Smooth muscle cell of the brain vasculature (primary cell): ENCODE data around the gene LNX2.

ENCODE experiments used
- DNase-seq: peaks from one replicate; pipeline ENCODE4 v3.0.0-alpha.2; 2012; ENCODE audit warnings: low read depth, low spot score

LNX2 gene

DNA sequence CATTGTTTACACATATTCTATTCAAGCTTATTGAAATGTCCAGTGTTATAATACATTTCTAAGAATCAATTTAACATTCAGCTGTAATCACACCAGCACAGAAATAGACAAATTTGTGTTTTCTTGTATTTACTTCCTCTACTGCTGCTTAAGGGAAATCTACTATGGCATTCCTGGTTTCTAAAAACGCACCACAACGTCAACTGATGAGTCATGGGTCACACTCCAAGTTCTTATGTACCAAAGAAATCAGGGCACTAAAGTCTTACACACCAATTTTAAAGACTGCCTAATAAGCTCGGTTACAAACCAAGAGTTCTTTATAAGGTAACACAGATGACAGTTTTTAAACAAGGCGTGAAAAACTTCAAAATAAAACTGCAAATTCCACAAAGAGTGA is 13.2 kb downstream of the LNX2 start:
- no peak for DNase-seq

DNA sequence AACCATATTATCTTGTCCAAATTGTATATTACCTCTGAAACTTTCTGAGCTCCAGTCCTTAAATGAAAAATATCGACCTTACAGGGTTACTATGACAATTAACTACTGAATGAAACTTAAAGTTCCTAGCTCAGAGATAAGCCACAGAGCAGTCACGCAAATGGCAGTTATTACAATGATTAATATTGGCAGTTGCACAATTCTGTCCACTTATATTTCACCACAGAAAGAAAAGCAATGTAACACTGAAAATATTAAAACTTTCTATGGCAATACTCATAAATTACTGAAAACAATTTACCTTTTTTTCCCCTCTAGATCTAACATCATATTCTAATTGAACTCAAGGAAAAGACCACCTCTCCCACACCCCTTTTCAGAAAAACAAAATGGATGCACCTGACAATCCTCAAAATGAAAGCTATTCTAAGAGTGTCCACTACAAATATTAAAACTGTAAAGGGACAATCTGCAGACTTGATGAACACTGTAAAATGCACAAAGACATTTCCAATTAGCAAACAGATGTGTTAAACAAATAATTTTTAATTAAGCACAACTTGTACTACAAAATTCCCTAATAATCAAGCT is 14.6 kb downstream of the LNX2 start:
- no peak for DNase-seq

DNA sequence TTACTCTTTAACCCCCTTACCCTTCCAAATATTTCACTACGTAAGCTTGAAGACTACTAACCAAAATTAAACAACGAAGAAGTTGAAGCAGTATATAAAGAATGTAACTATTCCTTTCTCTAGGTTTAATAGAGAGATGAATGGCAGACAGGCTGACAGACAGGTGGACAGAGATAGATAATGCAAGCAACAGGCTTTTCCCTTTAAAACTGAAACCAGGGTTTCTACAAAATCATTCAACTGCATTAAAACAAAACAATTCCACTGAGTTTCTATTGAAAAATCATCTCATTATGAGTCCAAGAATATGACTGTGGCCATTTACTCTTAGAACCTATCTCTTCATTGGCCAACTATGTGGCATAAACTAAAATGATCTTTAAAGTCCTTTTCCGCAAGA is 15.2 kb downstream of the LNX2 start:
- DNase-seq: no peak

DNA sequence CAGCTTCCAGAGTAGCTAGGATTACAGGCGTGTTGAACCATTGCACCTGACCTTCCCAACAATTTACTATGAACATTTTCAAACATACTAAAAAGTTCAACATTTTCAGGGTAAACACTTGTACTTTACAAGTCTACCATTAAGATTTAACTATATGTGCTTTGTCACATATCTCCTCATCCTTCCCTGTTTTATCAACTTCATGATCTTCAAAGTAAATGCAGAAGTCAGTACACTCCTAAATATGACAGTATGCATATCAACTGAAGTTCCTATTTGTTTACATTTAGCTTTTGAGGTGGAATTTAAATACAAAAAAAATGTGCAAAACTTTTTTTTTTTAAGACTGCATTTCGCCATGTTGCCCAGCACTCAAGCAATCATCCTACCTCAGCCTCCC is 18.5 kb downstream of the LNX2 start:
- DNase-seq: no peak

DNA sequence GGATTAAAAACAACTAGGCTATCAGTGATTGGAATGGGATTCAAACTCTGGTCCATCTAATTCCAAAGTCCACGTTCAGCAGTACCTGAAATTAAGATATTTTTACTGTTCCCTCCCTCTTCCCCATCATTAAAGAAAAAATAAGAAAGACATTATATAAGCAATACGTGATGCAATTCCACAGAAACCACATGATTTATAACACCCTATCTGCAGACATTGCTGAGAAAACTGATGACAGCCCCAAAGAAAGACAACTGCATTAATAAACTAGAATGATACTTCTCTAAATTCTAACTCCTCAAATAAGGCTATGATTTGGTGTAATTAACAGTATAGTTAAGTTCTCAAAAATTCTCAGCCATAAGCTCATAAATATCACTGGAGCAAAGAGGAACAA is 19.1 kb downstream of the LNX2 start:
- no peak for DNase-seq

DNA sequence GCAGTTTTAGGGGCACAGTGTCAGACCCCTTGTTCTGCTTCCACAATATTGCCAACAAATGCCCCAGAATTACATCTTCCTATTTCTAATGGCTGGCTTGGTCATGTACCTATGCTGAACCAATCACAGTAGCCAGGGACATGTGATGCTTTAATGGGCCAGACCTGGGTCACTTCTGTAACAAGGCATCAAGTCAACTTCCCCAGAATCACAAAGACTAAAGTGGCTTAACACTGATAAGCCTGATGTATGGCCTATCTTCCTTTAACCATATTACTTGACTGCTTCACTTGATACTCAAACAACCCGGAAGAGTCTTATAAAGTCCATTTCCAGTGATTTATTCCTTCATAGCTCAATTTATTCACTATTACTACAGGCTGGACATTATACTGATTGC is 19.6 kb downstream of the LNX2 start:
- no peak for DNase-seq

DNA sequence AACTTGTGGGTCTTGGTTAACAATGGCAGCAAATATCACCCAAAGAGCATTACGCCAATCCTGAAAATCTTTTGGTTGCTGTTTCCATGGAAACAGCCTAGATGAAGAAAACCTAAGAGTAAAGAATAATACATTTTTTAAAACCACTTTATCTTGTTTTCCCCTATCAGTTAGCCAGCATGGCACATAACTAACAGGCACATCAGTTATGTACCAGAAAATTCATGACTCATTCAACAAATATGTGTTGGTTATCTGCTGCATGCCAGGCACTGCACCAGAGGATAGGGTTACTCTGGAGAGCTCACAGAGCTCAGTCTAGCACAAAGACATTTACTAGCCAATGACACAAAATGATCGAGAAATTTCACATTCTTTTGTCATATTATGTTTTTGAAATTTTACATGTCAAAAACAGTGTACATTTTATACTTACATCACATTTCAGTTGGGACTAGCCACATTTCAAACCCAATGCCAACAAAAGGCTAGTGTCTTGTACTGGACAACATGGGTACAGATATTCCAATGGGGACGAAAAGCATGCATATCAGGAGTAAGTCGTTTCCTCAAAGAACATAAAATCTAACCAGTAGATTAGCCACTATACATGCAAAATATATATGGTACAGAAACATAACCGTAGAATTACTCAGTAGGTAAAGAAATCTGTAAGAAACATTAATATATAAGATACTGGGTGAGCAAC is 20.3 kb downstream of the LNX2 start:
- DNase-seq: no peak

DNA sequence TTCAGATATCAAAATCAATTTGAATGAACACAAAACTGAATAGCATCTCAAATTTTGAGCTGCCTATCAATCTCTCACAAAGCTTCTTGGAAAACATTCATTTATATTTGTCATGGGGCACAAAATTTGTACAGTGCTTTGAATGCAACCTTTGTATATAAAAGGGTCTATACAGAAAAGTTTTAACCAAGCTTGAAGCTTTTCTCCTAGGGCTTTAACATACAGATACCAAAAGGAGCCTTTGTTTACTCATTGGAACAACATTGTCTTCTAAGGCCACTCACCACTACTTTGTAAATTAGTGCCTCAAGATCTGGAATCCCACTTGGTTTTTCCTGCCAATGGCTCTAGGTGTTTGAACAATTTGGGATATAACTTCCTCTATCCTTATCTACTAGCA is 21.2 kb downstream of the LNX2 start:
- DNase-seq: no peak

DNA sequence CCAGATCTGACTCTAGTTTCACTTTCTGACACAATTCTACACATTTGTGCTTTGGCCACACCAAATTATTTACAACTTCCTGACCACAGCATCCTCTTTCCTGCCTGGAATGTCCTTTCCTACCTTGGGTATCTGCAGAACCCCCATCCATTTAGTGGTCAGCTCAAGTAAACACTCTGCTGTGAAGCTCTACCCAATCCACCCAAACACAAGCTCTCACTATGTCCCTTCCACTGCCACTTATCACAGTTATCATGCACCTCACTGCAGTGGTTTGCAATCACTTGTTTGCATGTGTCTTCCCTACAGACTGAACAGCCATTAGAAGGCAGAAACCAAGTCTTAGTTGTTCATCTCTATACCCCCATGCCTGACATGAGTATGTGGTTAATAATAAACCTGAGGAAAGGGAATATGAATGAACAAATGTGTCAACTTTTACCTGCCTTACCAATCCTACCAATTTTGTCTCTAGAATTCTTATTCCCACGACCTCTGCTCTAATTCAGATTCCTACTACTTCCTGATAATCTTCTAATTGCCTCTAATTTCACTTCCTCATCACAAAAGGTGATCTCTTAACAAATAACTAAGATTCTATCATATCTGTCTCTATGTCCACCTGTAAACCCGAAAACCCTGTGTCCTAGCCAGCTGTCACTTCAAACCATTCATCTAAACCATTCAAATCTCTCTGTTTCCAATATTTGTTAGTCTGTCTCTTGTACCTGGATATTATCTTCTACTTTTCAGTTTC is 25.1 kb downstream of the LNX2 start:
- no peak for DNase-seq

DNA sequence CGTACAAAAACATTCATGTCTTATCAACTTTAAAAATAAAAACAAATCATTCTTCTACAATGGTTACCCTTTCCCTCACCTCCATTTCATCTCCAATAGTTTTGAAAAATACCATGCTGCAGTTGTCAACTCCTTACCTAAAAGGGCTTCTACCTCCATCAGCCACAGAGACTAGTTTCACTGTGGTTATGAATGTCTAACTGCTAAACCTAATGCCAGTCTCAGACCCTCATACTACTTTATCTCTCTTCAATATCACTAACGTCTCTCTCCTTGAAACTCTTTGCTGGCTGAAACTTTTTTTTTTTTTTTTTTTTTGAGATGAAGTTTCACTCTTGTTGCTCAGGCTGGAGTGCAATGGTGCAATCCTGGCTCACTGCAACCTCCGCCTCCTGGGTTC is 27.1 kb downstream of the LNX2 start:
- no peak for DNase-seq

DNA sequence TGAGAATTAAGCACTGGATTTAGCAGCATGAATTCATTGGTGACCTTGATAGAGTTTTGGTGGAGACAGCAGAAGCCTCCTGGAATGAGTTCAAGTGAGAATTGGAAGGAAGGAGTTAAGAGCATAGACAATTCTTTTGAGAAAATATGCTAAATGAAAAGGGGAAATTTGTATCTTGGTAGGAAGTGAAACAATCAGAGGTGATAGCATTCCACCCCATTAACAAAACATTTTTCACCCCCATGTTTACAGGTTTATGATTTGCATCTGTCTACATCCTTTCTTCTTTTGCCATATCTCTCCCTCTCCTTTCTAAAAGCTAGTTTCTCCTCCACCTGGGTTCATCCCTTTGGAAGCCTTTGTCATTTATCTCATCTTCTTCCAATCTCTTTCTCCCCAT is 27.5 kb downstream of the LNX2 start:
- no peak for DNase-seq

DNA sequence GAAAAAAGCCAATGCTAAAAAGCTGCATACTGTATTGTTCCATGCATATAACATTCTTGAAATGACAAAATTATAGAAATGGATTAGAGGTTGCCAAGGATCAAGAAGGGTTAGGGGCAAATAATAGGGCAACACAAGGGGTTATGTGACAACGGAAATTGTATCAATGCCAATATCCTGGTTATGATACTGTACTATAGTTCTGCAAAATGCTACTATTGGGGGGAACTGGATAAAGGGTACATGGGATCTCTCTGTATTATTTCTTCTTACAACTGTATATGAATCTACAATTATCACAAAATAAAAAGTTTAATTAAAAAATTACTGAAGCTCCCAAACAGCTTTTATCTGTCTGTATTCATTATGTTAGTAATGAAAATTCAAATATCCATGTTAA is 31.9 kb downstream of the LNX2 start:
- DNase-seq: no peak

DNA sequence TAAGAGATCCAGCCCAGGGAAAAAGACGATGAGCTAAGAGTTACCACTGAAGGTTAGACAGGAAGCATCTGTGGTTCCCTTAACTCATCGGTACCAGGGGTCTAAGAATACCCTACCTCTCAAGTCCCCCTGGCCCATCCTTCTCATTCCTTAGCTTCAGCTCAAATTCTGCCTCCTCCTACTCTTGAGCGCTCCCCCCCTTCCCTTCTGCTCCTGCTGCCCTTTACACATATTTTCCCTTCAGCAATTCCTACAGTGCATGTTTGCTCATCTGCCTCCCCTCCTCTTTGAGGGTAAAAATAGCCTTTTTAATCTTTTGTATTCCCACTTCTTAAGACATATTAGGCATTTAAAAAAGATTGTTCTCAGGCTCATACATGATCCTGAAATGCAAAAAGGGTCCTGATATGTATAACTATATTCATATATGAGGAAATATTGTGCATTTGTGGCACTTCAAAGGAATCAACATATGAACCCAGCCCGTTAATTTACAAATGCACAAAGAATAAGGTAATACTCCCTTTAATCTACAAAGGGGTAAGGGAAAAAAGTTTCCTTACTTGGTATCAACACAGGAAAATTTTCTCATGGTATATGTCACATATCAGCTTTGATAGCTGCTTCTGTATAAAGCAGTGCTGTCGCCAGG is 33.1 kb downstream of the LNX2 start:
- no peak for DNase-seq

DNA sequence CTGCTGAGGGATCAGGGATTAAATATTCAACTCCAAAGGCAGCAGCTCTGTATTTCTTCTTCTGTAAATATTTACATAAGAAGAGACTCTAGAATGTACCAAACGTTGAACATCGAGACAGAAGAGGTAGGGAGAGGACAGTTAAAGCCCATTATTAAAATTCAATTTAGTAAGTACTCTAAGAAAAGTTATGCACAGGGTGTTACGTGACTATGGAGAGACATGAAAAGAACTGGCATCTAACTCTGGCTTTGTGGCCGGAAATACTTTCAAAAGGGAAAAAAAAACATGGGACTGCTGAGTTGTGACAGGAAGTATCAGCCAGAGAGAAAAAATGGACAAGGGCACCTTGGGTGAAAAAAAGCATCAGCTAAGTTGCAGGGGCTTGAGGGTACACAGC is 36.7 kb downstream of the LNX2 start:
- DNase-seq: no peak

DNA sequence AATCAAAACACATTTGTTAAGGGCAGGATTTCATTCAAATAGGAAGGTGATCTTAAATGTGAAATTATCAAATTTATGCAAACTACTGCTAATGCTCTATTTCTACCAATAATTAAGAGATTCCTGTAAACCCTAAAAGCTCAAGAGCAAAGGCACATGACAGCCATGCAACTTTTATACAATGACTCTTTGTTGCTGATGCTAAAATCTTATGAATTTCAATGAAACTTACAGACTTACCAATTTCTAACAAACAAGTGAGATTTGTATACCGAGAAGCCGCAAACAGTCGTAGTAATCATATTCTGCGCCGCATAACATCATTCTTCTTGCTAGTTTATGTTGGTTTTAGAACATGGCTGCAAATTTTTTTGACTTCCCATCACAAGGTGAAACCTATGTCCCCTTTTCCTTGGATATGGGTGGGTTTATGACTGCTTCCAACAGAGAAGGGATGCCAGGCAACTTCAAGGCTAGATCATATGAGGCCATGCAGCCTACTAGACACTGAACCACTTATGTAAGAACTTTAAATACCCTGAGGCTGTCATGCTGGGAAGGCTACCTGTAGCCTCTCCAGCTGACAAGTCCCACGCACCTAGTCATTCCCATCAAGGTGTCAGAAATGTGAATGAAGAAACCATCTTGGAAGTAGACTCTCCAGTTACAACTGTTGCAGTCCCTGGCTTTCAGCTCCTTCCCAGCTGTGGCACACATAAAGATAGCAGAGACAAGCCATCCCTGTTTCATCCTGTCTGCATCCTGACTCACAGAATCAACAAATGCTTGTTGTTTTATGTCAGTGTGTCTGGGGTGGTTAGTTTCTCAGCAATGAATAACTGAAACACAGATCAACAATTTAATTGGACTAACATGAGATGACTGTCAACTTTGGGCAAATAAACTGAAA is 42.0 kb downstream of the LNX2 start:
- no peak for DNase-seq

DNA sequence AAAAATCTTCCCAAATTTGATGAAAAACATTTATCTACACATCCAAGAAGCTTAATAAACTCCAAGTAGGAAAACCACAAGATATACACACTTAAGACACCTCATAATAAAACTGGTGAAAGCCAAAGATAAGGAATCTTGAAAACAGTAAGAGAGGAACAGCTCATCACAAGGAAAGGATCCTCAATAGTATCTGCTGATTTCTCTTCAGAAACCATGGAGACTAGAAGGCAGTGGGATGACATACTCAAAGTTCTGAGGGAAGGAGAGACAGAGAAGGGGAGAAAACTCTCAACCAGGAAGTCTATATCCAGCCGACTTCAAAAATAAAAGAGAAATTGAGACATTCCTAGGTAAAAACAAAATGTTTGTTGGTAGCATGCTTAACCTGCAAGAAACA is 45.7 kb downstream of the LNX2 start:
- no peak for DNase-seq

DNA sequence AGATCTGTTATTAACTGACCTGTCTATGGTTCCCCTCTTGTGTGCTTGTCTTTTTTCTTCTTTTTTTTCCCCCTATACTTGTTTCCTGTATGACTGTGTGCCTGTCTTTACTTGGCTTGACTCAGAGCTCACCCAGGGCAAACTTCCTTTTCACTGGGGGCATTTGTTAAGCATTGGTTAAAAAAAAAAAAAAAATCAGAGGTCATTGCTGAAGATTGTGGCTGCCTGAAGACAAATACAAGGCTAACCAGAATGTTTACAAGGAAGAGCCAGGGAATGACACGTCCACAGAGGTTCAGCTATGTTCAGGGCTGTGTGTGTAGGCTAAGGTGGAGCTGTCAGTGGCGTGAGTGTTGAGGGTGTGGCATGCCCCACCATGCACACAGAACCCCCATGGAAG is 47.1 kb downstream of the LNX2 start:
- no peak for DNase-seq

DNA sequence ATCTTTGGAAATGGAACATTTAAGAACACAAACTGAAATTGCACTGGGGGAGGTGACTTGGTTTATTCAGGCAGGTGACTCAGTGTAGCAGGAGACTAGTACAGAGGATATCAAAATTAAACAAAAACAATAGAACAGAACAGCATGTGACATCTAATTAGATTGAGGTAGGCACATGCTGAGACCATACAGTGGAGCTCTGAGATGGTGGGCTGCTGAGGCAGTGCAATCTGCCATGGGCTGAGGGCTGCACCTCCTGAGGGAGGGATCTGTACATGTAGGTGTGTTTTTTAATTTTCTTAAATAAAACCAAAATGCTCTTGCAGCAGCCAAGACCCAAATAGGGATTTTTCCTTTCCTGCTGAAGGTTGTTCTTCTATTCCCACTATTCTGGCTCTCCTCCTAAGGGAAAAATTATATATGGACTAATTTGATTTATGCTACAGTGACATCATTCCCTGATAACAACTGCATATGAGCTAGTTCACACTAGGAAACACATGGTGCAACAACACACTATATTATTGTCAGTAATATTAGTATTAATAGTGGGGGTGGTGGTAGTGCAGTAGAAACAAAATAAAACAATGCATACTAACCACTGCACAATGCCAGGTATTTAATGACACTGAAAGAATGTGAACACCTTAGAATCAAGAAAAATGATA is 48.0 kb downstream of the LNX2 start:
- no peak for DNase-seq

DNA sequence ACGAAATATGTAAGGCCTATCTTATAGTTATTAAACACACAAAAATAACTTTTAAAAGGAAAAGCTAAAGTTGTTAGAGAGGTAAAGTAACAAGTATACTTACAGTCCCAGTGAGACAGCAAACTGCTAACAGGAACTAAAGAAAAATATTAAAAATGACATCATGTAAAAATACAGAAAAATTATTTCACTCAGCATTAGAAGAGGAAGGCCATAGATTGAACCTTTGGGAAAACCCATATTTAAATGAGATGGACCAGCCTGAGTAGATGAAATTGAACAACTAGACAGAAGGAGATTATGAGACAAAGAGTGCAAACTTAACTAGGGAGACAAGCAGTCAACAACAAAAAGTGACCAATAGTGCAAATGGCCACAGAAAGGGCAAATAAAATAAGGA is 49.4 kb downstream of the LNX2 start:
- no peak for DNase-seq

DNA sequence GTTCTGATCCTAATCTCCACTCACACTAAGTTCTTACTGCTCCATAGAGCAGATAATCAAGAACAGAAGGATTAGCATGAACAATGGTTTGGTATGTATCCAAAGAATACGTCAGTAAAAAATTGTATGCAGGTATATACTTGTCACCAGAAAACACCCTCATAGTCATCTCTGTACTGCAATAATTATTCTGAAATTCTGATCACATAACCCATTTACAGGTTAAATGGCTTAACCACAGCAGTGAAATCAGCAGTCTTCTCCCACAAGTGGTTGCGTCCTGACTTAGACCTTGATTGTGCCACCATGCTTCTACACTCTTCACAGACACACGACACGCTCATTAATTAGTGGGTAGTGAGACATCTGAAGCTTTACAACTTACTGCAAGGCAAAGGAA is 50.9 kb downstream of the LNX2 start:
- DNase-seq: no peak

DNA sequence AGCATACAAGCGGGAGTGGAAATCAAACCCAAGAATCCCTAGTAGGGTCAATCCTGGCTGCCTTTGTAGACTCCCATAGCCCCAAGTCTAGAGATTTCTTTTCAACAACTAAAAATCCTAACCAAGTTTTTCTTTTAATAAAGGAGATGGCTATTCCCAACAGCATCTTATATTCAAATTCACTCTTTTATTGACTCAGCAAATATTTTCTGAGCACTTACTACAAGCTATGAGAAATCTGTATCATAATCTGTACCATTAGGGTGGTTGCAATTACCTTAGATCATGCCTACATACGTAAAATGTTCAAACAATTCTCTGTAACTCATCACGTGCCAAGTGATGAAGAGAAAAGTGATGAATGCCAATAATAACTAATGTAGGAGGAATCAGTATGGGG is 54.5 kb downstream of the LNX2 start:
- no peak for DNase-seq
